ENCODE measurements around the gene DCLK2. TPM values are rescaled to one million over a fixed set of nuclear protein-coding genes. Genes with fewer than 3 reads are reported as not detected.
A peak's percentile ranks its signal among the peaks of the same experiment; 100 is the strongest.

DCLK2 gene
- total and polyA plus RNA-seq, 2 of the 4 experiments (the other 2 are of a cell fraction) = 11.3 to 15.5 TPM

GRCh38 chr4:150217808-150218207, 139.6 kb downstream of the DCLK2 start:
- WGBS, 2 experiments (ENCODE audit: extremely low coverage in 2 of 2, insufficient read length in 1 of 2) = no CpG with 5 or more reads among the region's 8 CpGs
- Histone ChIP-seq H3K14ac (replicated peaks; ENCODE audit: low read depth, low read length) (no peak overlapping the region), H3K79me1 (ENCODE audit: low read depth in 1 of 2, low read length in 2 of 2) (peaks cover 25 to 35% of the 10 kb centered on the region in 2 experiments), H3K4me1 (ENCODE audit: control insufficient read depth, insufficient read depth, low read length) (peaks cover 11% of the 10 kb centered on the region), H2BK20ac (ENCODE audit: low read depth, low read length) (peak overlapping the region; percentile 65; the same call in 1 of the 2 replicates), H3K27me3 (ENCODE audit: control insufficient read depth, insufficient read depth, low read length) (no peaks in the 10 kb centered on the region), H3K27ac (ENCODE audit: insufficient read depth, low read length) (no peak overlapping the region), H2AK9ac (replicated peaks; ENCODE audit: low read depth, low read length, poor library complexity) (no peak overlapping the region), H4K5ac (ENCODE audit: low read depth, low read length) (peak overlapping the region; percentile 54), H3K9me1 (ENCODE audit: insufficient read depth, low read length) (peaks cover 12% of the 10 kb centered on the region), H3K4me2 (ENCODE audit: low read depth, low read length) (no peak overlapping the region), H3K9ac (ENCODE audit: low read depth, low read length) (no peak overlapping the region), H4K8ac (ENCODE audit: low read depth in 2 of 2, low read length in 2 of 2) (peak overlapping the region; percentile 68 to 87; a peak in 3 of 4 replicates), H2BK15ac (ENCODE audit: low read depth, low read length) (peak overlapping the region; percentile 92; the same call in 1 of the 3 replicates), H2BK5ac (ENCODE audit: low read depth, low read length, poor library complexity, severe bottlenecking) (peak overlapping the region; percentile 90), H3K4ac (ENCODE audit: low read depth, low read length) (peak overlapping the region; percentile 63), H3K4me3 (ENCODE audit: insufficient read depth, low read depth, low read length) (no peak overlapping the region), H3K18ac (ENCODE audit: low read depth, low read length) (peak overlapping the region; percentile 13; the same call in 1 of the 2 replicates), H2AK5ac (ENCODE audit: low read depth, low read length) (peak overlapping the region; percentile 74; the same call in 1 of the 2 replicates), H2BK120ac (ENCODE audit: low read depth, low read length) (peak overlapping the region; percentile 69), H2AFZ (replicated peaks; ENCODE audit: low read length, poor library complexity) (no peak overlapping the region), H3K36me3 (ENCODE audit: control insufficient read depth, insufficient read depth, low read length) (peaks cover 2% of the 10 kb centered on the region; the same call in 1 of the 2 replicates), H3K23ac (ENCODE audit: low read depth, low read length) (no peak overlapping the region), H3K56ac (ENCODE audit: extremely low read depth, insufficient read depth, low read length) (no peak overlapping the region), H3K9me3 (ENCODE audit: control insufficient read depth, insufficient read depth, low read length) (no peaks in the 10 kb centered on the region), H4K91ac (ENCODE audit: insufficient read depth, low read depth, low read length) (peak overlapping the region; percentile 83), H4K20me1 (ENCODE audit: insufficient read depth, low read length) (no peaks in the 10 kb centered on the region)
- in situ Hi-C loops (cut with MboI; ENCODE audit: low sequenced_read_pairs) = loop anchor here (10.0 kb wide), 1 partner anchor 203 kb away; no protein-coding TSS in a partner anchor
- DNase-seq = no peak
- ATAC-seq (ENCODE audit: low read depth) = no peak
- TF ChIP-seq SMC3 (IDR thresholded peaks at IDR 0.05; ENCODE audit: low read depth, low read length) = no peak
- no peak for TF ChIP-seq NFE2L2 (IDR thresholded peaks at IDR 0.05; ENCODE audit: low read depth, low read length)
- TF ChIP-seq FOS (IDR thresholded peaks at IDR 0.05; ENCODE audit: low read depth, low read length) = no peak
- no peak for TF ChIP-seq USF2 (IDR thresholded peaks at IDR 0.05; ENCODE audit: low read depth, low read length)
- no peak for TF ChIP-seq MXI1 (IDR thresholded peaks at IDR 0.05; ENCODE audit: borderline replicate concordance, low read depth, low read length)
- TF ChIP-seq POLR2A (IDR thresholded peaks at IDR 0.05; ENCODE audit: low read depth, low read length) = no peak
- ChIA-PET CTCF (interaction anchor here (0.8 to 1.8 kb wide), 7 partner anchors 26 to 239 kb away, joined by 3 to 16 read pairs (median 3); no protein-coding TSS in a partner anchor), POLR2A (ENCODE audit: unreplicated experiment) (no interaction called here)
- no TSS peak for BruUV-seq (replicated peaks)
- intact Hi-C loops (cut with micrococcal nuclease) = loop anchor here (2.0 kb wide), 1 partner anchor 219 kb away; no protein-coding TSS in a partner anchor
- dilution Hi-C loops (cut with HindIII; ENCODE audit: low sequenced_read_pairs, unreplicated experiment) = no loop called here

Measured in IMR-90 (cell line).